ENCODE measurements around the gene ZNF625.

GRCh38 chr19:12139269-12139668, 17.3 kb downstream of the ZNF625 start:
- TF ChIP-seq, protein P1, sequence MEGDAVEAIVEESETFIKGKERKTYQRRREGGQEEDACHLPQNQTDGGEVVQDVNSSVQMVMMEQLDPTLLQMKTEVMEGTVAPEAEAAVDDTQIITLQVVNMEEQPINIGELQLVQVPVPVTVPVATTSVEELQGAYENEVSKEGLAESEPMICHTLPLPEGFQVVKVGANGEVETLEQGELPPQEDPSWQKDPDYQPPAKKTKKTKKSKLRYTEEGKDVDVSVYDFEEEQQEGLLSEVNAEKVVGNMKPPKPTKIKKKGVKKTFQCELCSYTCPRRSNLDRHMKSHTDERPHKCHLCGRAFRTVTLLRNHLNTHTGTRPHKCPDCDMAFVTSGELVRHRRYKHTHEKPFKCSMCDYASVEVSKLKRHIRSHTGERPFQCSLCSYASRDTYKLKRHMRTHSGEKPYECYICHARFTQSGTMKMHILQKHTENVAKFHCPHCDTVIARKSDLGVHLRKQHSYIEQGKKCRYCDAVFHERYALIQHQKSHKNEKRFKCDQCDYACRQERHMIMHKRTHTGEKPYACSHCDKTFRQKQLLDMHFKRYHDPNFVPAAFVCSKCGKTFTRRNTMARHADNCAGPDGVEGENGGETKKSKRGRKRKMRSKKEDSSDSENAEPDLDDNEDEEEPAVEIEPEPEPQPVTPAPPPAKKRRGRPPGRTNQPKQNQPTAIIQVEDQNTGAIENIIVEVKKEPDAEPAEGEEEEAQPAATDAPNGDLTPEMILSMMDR (conservative IDR thresholded peaks at IDR 0.05 in 1 of 2, IDR thresholded peaks at IDR 0.05 in 1 of 2; ENCODE audit: extremely low read depth in 1 of 2, insufficient read depth in 1 of 2, low read depth in 1 of 2, low read length in 2 of 2): no peak
- no peak for TF ChIP-seq EZH2 (IDR thresholded peaks at IDR 0.05; ENCODE audit: borderline replicate concordance, low read length)
